Upper lobe of right lung (tissue), 1 donor: ENCODE data around the gene CPLX4. TPM values are rescaled to one million over a fixed set of nuclear protein-coding genes. Genes with fewer than 3 reads are reported as not detected.

ENCODE experiments used
- ATAC-seq: fragments of 200-7000 bp; cut with Tn5 transposase; one replicate; pipeline ENCODE4 v1.9.1; 2020; ENCODE audit warnings: mild to moderate bottlenecking, moderate library complexity
- DNase-seq: peaks from one replicate; pipeline ENCODE4 v3.0.0-alpha.2; 2020
- H3K27ac ChIP-seq: fragments of 200-600 bp; one replicate; pipeline ENCODE4 v1.8.0; 2022
- H3K27me3 ChIP-seq: fragments of 200-600 bp; one replicate; pipeline ENCODE4 v1.8.0; 2022; ENCODE audit warnings: mild to moderate bottlenecking
- H3K36me3 ChIP-seq: fragments of 200-600 bp; one replicate; pipeline ENCODE4 v1.8.0; 2022
- H3K4me1 ChIP-seq: fragments of 200-600 bp; one replicate; pipeline ENCODE4 v1.8.0; 2022
- H3K4me3 ChIP-seq: fragments of 200-600 bp; one replicate; pipeline ENCODE4 v1.8.0; 2022; ENCODE audit warnings: mild to moderate bottlenecking
- H3K9me3 ChIP-seq: fragments of 200-600 bp; one replicate; pipeline ENCODE4 v1.8.0; 2022
- intact Hi-C: fragments of 100-400 bp; cut with DNase I; formaldehyde crosslinking; loops from one replicate; pipeline ENCODE4 v1.11.0; 2022
- long read RNA-seq: library from polyadenylated mRNA; unstranded; transcript quantifications from one replicate; pipeline ENCODE4 v2.0.0, GENCODE V29; 2021
- total RNA-seq: library from RNA; stranded (reverse); fragmentation: NEBNext Ultra II Directional; extraction: Animal tissue kit (Norgen Biotek cat#: 25700); gene quantifications from one replicate; pipeline ENCODE4 v1.2.1, GENCODE V29; 2021
- TF ChIP-seq, protein P1 (sequence below): fragments of 200-600 bp; IDR thresholded peaks from one replicate; pipeline ENCODE4 v1.8.0; 2022; ENCODE audit warnings: antibody characterized with exemption
- donor health status: DM: no; HTN: yes; CAD: no; lungs with severe emphysema.

CPLX4 gene, protein sequence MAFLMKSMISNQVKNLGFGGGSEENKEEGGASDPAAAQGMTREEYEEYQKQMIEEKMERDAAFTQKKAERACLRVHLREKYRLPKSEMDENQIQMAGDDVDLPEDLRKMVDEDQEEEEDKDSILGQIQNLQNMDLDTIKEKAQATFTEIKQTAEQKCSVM
- not detected for total RNA-seq
- long read RNA-seq, result 0 reads

DNA sequence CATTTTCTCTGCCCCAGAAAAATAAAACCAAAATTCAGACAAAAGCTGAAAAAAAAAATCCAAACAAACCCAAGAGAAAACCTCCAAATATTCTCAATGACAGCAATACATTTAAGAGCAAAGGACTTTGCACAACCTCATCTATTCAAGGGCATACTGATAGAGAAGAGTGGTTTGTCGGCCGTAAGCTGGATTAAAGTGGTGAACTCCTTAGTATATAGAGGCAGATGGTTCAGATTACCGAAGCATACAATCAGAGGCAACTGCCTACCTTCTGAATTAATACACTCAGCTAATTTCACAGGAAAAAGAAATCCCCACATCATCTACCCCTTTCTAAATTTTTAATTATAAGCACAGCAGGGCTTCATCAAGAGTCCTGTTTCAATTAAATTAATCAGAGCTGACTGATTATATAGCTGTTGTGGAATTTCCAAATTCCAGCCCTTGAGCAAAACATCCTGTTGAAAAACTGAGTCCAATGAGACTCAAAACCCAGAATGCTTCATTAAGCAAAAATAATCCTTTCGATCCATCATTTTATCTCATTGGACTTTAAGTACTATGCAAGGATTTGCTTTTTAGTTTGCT lies at the start of gene CPLX4:
TSS of gene CPLX4 (minus strand) at position 190 of the 591 bp plus-strand sequence. CDS start at position 3, 187 bp downstream.
- DNase-seq (no peak), ATAC-seq (no peak)
- H3K27ac ChIP-seq, result no peak within 1 kb of the TSS
- no peaks in the 10 kb centered on the region for H3K9me3 ChIP-seq
- TF ChIP-seq, protein P1, sequence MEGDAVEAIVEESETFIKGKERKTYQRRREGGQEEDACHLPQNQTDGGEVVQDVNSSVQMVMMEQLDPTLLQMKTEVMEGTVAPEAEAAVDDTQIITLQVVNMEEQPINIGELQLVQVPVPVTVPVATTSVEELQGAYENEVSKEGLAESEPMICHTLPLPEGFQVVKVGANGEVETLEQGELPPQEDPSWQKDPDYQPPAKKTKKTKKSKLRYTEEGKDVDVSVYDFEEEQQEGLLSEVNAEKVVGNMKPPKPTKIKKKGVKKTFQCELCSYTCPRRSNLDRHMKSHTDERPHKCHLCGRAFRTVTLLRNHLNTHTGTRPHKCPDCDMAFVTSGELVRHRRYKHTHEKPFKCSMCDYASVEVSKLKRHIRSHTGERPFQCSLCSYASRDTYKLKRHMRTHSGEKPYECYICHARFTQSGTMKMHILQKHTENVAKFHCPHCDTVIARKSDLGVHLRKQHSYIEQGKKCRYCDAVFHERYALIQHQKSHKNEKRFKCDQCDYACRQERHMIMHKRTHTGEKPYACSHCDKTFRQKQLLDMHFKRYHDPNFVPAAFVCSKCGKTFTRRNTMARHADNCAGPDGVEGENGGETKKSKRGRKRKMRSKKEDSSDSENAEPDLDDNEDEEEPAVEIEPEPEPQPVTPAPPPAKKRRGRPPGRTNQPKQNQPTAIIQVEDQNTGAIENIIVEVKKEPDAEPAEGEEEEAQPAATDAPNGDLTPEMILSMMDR, result no peak
- no peaks in the 10 kb centered on the region for H3K36me3 ChIP-seq
- intact Hi-C loops, result no loop called here
- H3K4me1 ChIP-seq, result no peaks in the 10 kb centered on the region
- peaks cover 7% of the 10 kb centered on the region for H3K27me3 ChIP-seq
- no peak within 1 kb of the TSS for H3K4me3 ChIP-seq

DNA sequence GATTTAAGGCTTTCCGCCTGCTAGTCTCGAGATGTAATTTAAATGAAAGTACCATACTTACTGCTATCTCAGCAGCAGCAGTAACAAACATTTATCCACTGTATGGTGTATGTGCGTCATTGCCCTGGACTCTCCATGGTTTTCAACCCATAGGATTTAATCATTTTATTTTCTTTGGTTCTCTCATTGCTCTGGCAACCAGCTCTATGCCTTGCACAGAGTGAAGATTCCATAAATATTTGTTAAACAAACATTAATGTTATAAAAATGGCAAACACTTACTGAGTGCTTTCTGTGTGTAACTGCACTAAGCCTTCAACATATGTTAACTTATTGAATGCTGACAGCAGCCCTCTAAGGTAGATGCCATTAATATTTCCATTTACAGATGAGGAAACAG lies 41.9 kb upstream of the CPLX4 start:
- H3K27ac ChIP-seq, result no peak overlapping the region
- TF ChIP-seq, protein P1, result no peak
- DNase-seq (no peak), ATAC-seq (no peak)
- intact Hi-C loops, result no loop called here
- H3K9me3 ChIP-seq, result no peaks in the 10 kb centered on the region
- H3K4me1 ChIP-seq, result peaks cover 18% of the 10 kb centered on the region
- peaks cover under 1% of the 10 kb centered on the region for H3K36me3 ChIP-seq
- no peaks in the 10 kb centered on the region for H3K27me3 ChIP-seq
- H3K4me3 ChIP-seq, result no peak overlapping the region

DNA sequence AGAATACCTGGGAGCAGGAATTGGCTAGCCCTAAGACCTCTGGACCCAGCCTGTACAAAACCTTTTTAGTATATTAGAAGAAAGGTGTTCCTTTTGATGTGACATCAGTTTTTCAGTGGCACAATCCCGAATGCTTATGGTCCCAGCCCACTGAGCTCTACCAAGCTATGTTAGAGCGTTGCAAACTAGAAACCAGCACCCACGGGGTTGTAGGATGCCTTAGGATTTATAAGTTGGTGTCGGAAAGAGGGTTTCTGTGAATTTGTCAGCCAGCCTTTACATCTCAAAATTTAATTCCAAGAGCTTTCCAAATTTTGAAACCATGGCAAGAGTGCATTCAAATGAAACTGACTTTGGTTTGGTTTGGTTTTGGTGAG lies 41.1 kb upstream of the CPLX4 start:
- Histone ChIP-seq H3K4me1 (peaks cover 18% of the 10 kb centered on the region), H3K36me3 (peaks cover 9% of the 10 kb centered on the region), H3K9me3 (no peaks in the 10 kb centered on the region), H3K27me3 (no peaks in the 10 kb centered on the region), H3K4me3 (peak overlapping the region; percentile 95), H3K27ac (peak overlapping the region; percentile 91)
- ATAC-seq (no peak), DNase-seq (no peak)
- intact Hi-C loops, result no loop called here
- TF ChIP-seq, protein P1, result no peak

DNA sequence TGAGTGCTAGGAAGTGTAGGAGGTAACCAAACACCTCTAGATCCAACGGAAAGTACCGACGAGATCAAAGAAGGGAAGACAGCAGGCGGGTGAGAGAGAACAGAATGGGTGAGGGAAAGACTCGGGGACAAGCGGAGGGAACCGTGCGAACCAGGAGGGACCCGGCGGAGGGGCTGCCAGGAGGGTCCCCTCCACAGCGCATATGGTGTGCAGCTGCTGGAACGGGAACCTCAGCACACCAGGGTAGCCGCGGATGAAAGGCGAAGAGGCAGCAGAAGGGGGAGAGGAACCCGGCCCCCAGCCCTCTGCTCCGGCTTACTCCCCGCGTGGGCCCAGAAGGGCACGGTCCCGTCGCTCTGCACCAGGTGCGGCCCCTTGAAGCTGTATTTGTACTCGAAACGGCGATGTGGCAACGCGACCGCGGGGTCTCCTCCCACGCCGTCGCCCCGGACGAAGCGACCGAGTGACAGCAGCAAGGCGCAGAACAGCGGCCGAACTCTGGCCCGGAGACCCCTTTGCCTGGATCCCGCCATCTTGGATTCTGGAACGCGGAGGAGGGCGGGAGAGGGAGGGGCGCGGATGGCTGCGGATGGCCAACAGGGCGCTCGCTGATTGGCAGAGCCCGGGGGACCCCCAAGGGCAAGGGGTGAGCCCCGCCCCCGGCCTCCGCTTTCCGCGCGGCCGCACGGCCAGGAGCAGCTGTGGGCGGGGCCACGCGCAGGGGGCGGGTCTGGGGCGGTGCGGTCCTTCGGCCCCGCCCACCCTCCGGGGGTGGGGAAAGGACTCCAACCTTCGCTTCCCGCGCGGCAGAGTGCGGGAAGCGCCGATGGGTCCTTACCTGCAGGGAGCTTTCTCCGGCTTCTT lies 40.5 kb upstream of the CPLX4 start, which contains the start of gene LMAN1:
TSS of gene LMAN1 (minus strand) at position 554 of the 864 bp plus-strand sequence. CDS start at position 533, 21 bp downstream.
- TF ChIP-seq, protein P1, result no peak
- Histone ChIP-seq H3K9me3 (no peaks in the 10 kb centered on the region), H3K4me3 (peak within 1 kb of the TSS; percentile 95), H3K4me1 (peaks cover 18% of the 10 kb centered on the region), H3K36me3 (peaks cover 15% of the 10 kb centered on the region), H3K27me3 (no peaks in the 10 kb centered on the region), H3K27ac (peak within 1 kb of the TSS; percentile 91)
- intact Hi-C loops, result no loop called here
- ATAC-seq (peak; percentile 100), DNase-seq (peak; percentile 97)

DNA sequence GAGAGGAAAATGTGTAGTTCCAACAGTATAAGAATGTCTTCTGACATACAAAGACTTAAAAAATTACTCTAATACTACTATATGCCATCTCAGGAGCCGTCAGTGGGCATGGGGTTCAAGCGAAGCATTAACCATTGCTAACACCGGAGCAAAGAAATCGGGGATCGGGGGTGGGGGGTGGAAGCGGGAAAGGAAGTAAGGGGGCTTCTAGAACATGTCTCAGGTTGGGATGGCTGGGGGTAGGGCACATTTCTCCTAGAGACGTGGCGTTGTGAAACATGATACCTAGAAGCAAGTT lies 39.9 kb upstream of the CPLX4 start:
- H3K9me3 ChIP-seq, result no peaks in the 10 kb centered on the region
- H3K27me3 ChIP-seq, result no peaks in the 10 kb centered on the region
- TF ChIP-seq, protein P1, result no peak
- H3K4me1 ChIP-seq, result peaks cover 18% of the 10 kb centered on the region
- DNase-seq (no peak), ATAC-seq (no peak)
- intact Hi-C loops, result no loop called here
- peaks cover 21% of the 10 kb centered on the region for H3K36me3 ChIP-seq
- peak overlapping the region; percentile 91 for H3K27ac ChIP-seq
- peak overlapping the region; percentile 95 for H3K4me3 ChIP-seq
